OCI-LY3 (cell line): ENCODE data around the gene SLC6A6.

Source experiments
- EZH2phosphoT487 ChIP-seq: fragments of 200-600 bp; shearing (Covaris generic); IDR thresholded peaks from 2 replicates; pipeline ENCODE4 v1.6.1; 2018; ENCODE audit warnings: antibody characterized with exemption, mixed run types, low read depth
- TF ChIP-seq, protein P1 (sequence below): fragments of 200-600, 300-600 bp; sonication (generic); IDR thresholded peaks from 2 replicates; pipeline ENCODE4 v1.5.1; 2014; ENCODE audit warnings: antibody characterized with exemption, low read length, low read depth

DNA sequence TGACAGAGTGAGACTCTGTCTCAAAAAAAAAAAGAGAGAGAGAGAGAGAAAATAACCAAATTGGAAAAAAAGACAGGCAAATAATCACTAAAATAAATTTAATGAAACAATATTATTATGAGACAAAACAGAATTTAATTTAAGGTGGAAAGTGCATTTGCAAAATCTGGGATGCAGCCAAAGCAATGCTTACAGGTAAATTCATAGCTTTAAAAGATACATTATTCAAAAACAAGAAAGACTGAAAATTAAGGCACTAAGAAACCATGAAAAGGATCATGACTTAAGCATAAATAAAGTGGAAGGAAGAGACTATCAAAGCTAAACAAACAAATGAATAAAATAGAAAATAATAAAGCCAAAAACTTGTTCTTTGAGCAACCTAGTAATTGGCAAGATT, 100.1 kb downstream of the SLC6A6 start:
- TF ChIP-seq, protein P1, sequence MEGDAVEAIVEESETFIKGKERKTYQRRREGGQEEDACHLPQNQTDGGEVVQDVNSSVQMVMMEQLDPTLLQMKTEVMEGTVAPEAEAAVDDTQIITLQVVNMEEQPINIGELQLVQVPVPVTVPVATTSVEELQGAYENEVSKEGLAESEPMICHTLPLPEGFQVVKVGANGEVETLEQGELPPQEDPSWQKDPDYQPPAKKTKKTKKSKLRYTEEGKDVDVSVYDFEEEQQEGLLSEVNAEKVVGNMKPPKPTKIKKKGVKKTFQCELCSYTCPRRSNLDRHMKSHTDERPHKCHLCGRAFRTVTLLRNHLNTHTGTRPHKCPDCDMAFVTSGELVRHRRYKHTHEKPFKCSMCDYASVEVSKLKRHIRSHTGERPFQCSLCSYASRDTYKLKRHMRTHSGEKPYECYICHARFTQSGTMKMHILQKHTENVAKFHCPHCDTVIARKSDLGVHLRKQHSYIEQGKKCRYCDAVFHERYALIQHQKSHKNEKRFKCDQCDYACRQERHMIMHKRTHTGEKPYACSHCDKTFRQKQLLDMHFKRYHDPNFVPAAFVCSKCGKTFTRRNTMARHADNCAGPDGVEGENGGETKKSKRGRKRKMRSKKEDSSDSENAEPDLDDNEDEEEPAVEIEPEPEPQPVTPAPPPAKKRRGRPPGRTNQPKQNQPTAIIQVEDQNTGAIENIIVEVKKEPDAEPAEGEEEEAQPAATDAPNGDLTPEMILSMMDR = no peak
- TF ChIP-seq EZH2phosphoT487 = no peak
